Aorta (tissue), 5 donors: ENCODE data around the gene NCOA1. TPM values are rescaled to one million over a fixed set of nuclear protein-coding genes. Genes with fewer than 3 reads are reported as not detected.
"Not testable (repeated sequence)": the region's sequence is repeated elsewhere in the genome, so short reads cannot be mapped to it uniquely, and the experiment has no call there.

Source experiments
- ATAC-seq: fragments of 200-7000 bp; cut with Tn5 transposase; one replicate; pipeline ENCODE4 v1.9.1; 2022; ENCODE audit warnings: moderate library complexity; ENCODE audit not compliant: low FRiP score
- DNase-seq, 2 donors: peaks; one replicate each; pipeline ENCODE4 v3.0.0-alpha.2; 2020
- H3K27ac ChIP-seq, 2 donors: one replicate each; pipeline ENCODE4 v1.5.1; 2013; ENCODE audit warnings: low read length in 2 of 2, mild to moderate bottlenecking in 2 of 2, moderate library complexity in 2 of 2, control low read depth in 1 of 2, inconsistent platforms in 1 of 2, low read depth in 1 of 2
- H3K27me3 ChIP-seq, 2 donors: one replicate each; pipeline ENCODE4 v1.6.1; 2013; ENCODE audit warnings: control low read depth in 1 of 2, low read length in 1 of 2, mild to moderate bottlenecking in 1 of 2, moderate library complexity in 1 of 2; ENCODE audit not compliant: insufficient read depth in 2 of 2, control insufficient read depth in 1 of 2
- H3K36me3 ChIP-seq, 2 donors: one replicate each; pipeline ENCODE4 v1.6.1; 2013; ENCODE audit warnings: control low read depth in 1 of 2, low read length in 1 of 2, mild to moderate bottlenecking in 1 of 2; ENCODE audit not compliant: insufficient read depth in 2 of 2, control insufficient read depth in 1 of 2
- H3K4me1 ChIP-seq, 2 donors: one replicate each; pipeline ENCODE4 v1.6.1; 2013; ENCODE audit warnings: low read length in 2 of 2, control low read depth in 1 of 2, mild to moderate bottlenecking in 1 of 2, moderate library complexity in 1 of 2; ENCODE audit not compliant: insufficient read depth in 2 of 2, control insufficient read depth in 1 of 2
- H3K4me3 ChIP-seq, 2 donors: one replicate each; pipeline ENCODE4 v1.5.1; 2013; ENCODE audit warnings: low read length in 2 of 2, control low read depth in 1 of 2, mild to moderate bottlenecking in 1 of 2
- H3K9me3 ChIP-seq: one replicate; pipeline ENCODE4 v1.6.1; 2013; ENCODE audit warnings: mild to moderate bottlenecking, low read length; ENCODE audit not compliant: control insufficient read depth
- WGBS, 2 donors: extraction: QIAGEN DNeasy Blood & Tissue Kit; methylation state at CpG; one replicate each; pipeline ENCODE4 v1.1.7; 2013; 5-methylcytosine and 5-hydroxymethylcytosine counted together
- intact Hi-C, 2 donors: fragments of 100-400 bp; cut with DNase I; formaldehyde crosslinking; loops; one replicate each; pipeline versions ENCODE4 v1.14.2 to v1.15.0; 2022
- polyA plus RNA-seq, 2 donors: library from polyadenylated mRNA; stranded (reverse); fragments of 200-250 nt; gene quantifications; one replicate each; pipeline ENCODE4 v1.2.3, GENCODE V29; 2013
- total RNA-seq, 2 donors: library from RNA; stranded (reverse); fragmentation: NEBNext Ultra II Directional; extraction: Animal tissue kit (Norgen Biotek cat#: 25700); gene quantifications; one replicate each; pipeline ENCODE4 v1.2.1, GENCODE V29; 2021
- donor health status: healthy with polysubstance abuse.
- donor health status: Bipolar disorder and iron deficiency.
- donor health status: DM: no; HTN: no; CAD: no.
- donor health status: DM: no; HTN: no; CAD: no.
- donor health status: DM: yes; HTN: yes; CAD: no.

The NCOA1 gene
- total and polyA plus RNA-seq, 4 donors = 6.5 to 68.1 (median 26.7) TPM

GRCh38 chr2:24456599-24457556 is 34.2 kb upstream of the NCOA1 start:
- Histone ChIP-seq H3K4me3 (no peak overlapping the region), H3K4me1 (peaks cover 0 to 5% of the 10 kb centered on the region in 2 donors), H3K27me3 (no peaks in the 10 kb centered on the region), H3K27ac (no peak overlapping the region), H3K9me3 (no peaks in the 10 kb centered on the region), H3K36me3 (no peaks in the 10 kb centered on the region)
- DNase-seq (peak; percentile 86 to 88), ATAC-seq (peak; percentile 90)
- intact Hi-C loops = no loop called here
- WGBS, 2 donors = 56 to 57% methylated on average over 8 of the region's 8 CpGs

GRCh38 chr2:24457696-24458386 is 33.2 kb upstream of the NCOA1 start:
- Histone ChIP-seq H3K27ac (no peak overlapping the region), H3K4me3 (no peak overlapping the region), H3K27me3 (no peaks in the 10 kb centered on the region), H3K36me3 (no peaks in the 10 kb centered on the region), H3K9me3 (no peaks in the 10 kb centered on the region), H3K4me1 (peaks cover 0 to 5% of the 10 kb centered on the region in 2 donors)
- intact Hi-C loops = no loop called here
- 87 to 90% methylated on average over 5 of the region's 5 CpGs for WGBS, 2 donors
- ATAC-seq (no peak), DNase-seq (no peak)

- no peak overlapping the region for H3K4me3 ChIP-seq
- H3K27me3 ChIP-seq = no peaks in the 10 kb centered on the region
- H3K4me1 ChIP-seq = peaks cover 0 to 2% of the 10 kb centered on the region in 2 donors
- H3K36me3 ChIP-seq = no peaks in the 10 kb centered on the region
- H3K9me3 ChIP-seq = no peaks in the 10 kb centered on the region
- no peak for ATAC-seq
- WGBS, 2 donors = 88 to 93% methylated on average over 5 of the region's 5 CpGs
- no peak for DNase-seq
- no peak overlapping the region for H3K27ac ChIP-seq
- intact Hi-C loops = no loop called here
Observed at GRCh38 chr2:24459224-24460161, 31.6 kb upstream of the NCOA1 start.

GRCh38 chr2:24461685-24462084 is 29.4 kb upstream of the NCOA1 start:
- DNase-seq (no peak), ATAC-seq (no peak)
- Histone ChIP-seq H3K4me3 (no peak overlapping the region), H3K27ac (no peak overlapping the region), H3K36me3 (no peaks in the 10 kb centered on the region), H3K4me1 (no peaks in the 10 kb centered on the region), H3K9me3 (no peaks in the 10 kb centered on the region), H3K27me3 (no peaks in the 10 kb centered on the region)
- intact Hi-C loops = no loop called here
- WGBS, 2 donors = 77 to 87% methylated on average over 2 of the region's 2 CpGs

GRCh38 chr2:24463271-24463670 is 27.8 kb upstream of the NCOA1 start:
- no peak for DNase-seq
- intact Hi-C loops = no loop called here
- 91 to 94% methylated on average over 1 of the region's 1 CpG for WGBS, 2 donors

GRCh38 chr2:24466871-24467870 is 23.9 kb upstream of the NCOA1 start:
- Histone ChIP-seq H3K36me3 (no peaks in the 10 kb centered on the region), H3K4me3 (no peak overlapping the region), H3K9me3 (no peaks in the 10 kb centered on the region), H3K27me3 (no peaks in the 10 kb centered on the region), H3K27ac (no peak overlapping the region), H3K4me1 (no peaks in the 10 kb centered on the region)
- ATAC-seq = no peak
- intact Hi-C loops = no loop called here
- 87 to 88% methylated on average over 7 of the region's 7 CpGs for WGBS, 2 donors
- no peak for DNase-seq

More at GRCh38 chr2:24463271-24463670, 27.8 kb upstream of the NCOA1 start:
- ATAC-seq = no peak
- Histone ChIP-seq H3K27ac (no peak overlapping the region), H3K4me3 (no peak overlapping the region), H3K4me1 (no peaks in the 10 kb centered on the region), H3K27me3 (no peaks in the 10 kb centered on the region), H3K9me3 (no peaks in the 10 kb centered on the region), H3K36me3 (no peaks in the 10 kb centered on the region)

GRCh38 chr2:24468453-24468852 is 22.6 kb upstream of the NCOA1 start:
- intact Hi-C loops, ATAC-seq: not testable (repeated sequence)

More at GRCh38 chr2:24468453-24468852, 22.6 kb upstream of the NCOA1 start:
- 90 to 92% methylated on average over 1 of the region's 1 CpG for WGBS, 2 donors
- H3K4me1 ChIP-seq, DNase-seq, H3K9me3 ChIP-seq, H3K27me3 ChIP-seq, H3K4me3 ChIP-seq, H3K36me3 ChIP-seq, H3K27ac ChIP-seq: not testable (repeated sequence)
